Adrenal gland (tissue), 12 donors: ENCODE data around the gene TRMT1. TPM values are rescaled to one million over a fixed set of nuclear protein-coding genes. Genes with fewer than 3 reads are reported as not detected.

Source experiments
- DNase-seq, 7 donors: peaks; one replicate each; pipeline ENCODE4 v3.0.0-alpha.2; 2019 to 2020
- H3K27ac ChIP-seq, 5 donors: fragments of 200-600 bp; sonication (generic) in 4 of 5; 1 replicate in 3 of 5; 2 replicates in 2 of 5; pipeline versions ENCODE4 v1.5.1 to v1.8.0; 2016 to 2020; ENCODE audit warnings: mild to moderate bottlenecking in 1 of 5
- H3K27me3 ChIP-seq: fragments of 200-600 bp; 2 replicates; pipeline ENCODE4 v1.8.0; 2021
- H3K36me3 ChIP-seq, 2 donors: fragments of 200-600 bp; replicated peaks in 1 of 2; 1 replicate in 1 of 2; 2 replicates in 1 of 2; pipeline versions ENCODE4 v1.5.1 to v1.8.0; 2018 to 2022
- H3K4me1 ChIP-seq, 2 donors: fragments of 200-600 bp; replicated peaks in 1 of 2; 1 replicate in 1 of 2; 2 replicates in 1 of 2; pipeline versions ENCODE4 v1.5.1 to v1.8.0; 2018 to 2021
- H3K4me3 ChIP-seq, 4 donors: fragments of 200-600 bp; sonication (generic) in 3 of 4; one replicate each; pipeline ENCODE4 v1.5.1; 2016 to 2018
- H3K9me3 ChIP-seq, 3 donors: fragments of 200-600 bp; sonication (generic) in 1 of 3; replicated peaks in 1 of 3; 1 replicate in 2 of 3; 2 replicates in 1 of 3; pipeline versions ENCODE4 v1.5.1 to v1.8.0; 2016 to 2021
- CTCF ChIP-seq, 6 experiments: fragments of 450-650 bp in 4 of 6; fragments of 200-600 bp in 2 of 6; sonication (generic) in 1 of 6; IDR thresholded peaks; 1 replicate in 5 of 6; 2 replicates in 1 of 6; pipeline versions ENCODE4 v1.5.1 to v1.8.0; 2016 to 2021; ENCODE audit warnings: antibody characterized with exemption in 6 of 6, mild to moderate bottlenecking in 2 of 6, moderate library complexity in 1 of 6
- POLR2A ChIP-seq, 2 donors: fragments of 450-650 bp; IDR thresholded peaks; one replicate each; pipeline ENCODE4 v1.6.1; 2017; ENCODE audit warnings: antibody characterized with exemption in 2 of 2, mild to moderate bottlenecking in 2 of 2, moderate library complexity in 1 of 2
- WGBS, 4 donors: extraction: QIAGEN DNeasy Blood & Tissue Kit in 2 of 4; methylation state at CpG; one replicate each; pipeline versions ENCODE4 v1.1.5 to v1.1.7; 2013 to 2017; 5-methylcytosine and 5-hydroxymethylcytosine counted together
- intact Hi-C, 2 donors: fragments of 100-400 bp; cut with DNase I; formaldehyde crosslinking; loops; one replicate each; pipeline versions ENCODE4 v1.14.1 to v1.15.0; 2022 to 2023
- polyA plus RNA-seq, 3 donors: library from polyadenylated mRNA; stranded (reverse); fragments of 200-250 nt in 2 of 3; fragments of 350-450 nt in 1 of 3; fragmentation: Illumina TruSeq in 1 of 3; extraction: RNeasy Lipid Tissue Mini Kit (QIAGEN cat#74804) in 1 of 3; gene quantifications; one replicate each; pipeline ENCODE4 v1.2.3, GENCODE V29; 2013 to 2014
- total RNA-seq, 9 donors: library from RNA; depleted of rRNA in 4 of 9; stranded (reverse); fragments of >200 nt in 4 of 9; fragments of 120-200 nt in 1 of 9; fragmentation: NEBNext Ultra II Directional in 1 of 9; extraction: Animal tissue kit (Norgen Biotek cat#: 25700) in 1 of 9; gene quantifications; one replicate each; pipeline versions ENCODE4 v1.1.0 to v1.2.4, GENCODE V29; 2013 to 2023
- donor health status: healthy with polysubstance abuse.
- donor health status: Bipolar disorder and iron deficiency.
- donor health status: DM: yes; HTN: yes; CAD: no.
- donor health status: DM: no; HTN: no; CAD: no.
- donor health status: DM: no; HTN: no; CAD: no.
- donor health status: DM: yes; HTN: yes; CAD: no.

TRMT1 gene
- total and polyA plus RNA-seq, 12 donors = 13.4 to 229 (median 35.4) TPM

GRCh38 chr19:13120031-13120430 is 3.5 kb upstream of the TRMT1 start:
- no peaks in the 10 kb centered on the region for H3K9me3 ChIP-seq
- 71 to 85% (median 78%) methylated on average over 6 to 9 of the region's 9 CpGs for WGBS, 4 donors
- no peak for TF ChIP-seq CTCF (IDR thresholded peaks at IDR 0.05)
- no peak for TF ChIP-seq POLR2A (IDR thresholded peaks at IDR 0.05)
- no peak overlapping the region for H3K27ac ChIP-seq
- DNase-seq = peak in 1 of 7 donors; percentile 23
- H3K27me3 ChIP-seq = no peaks in the 10 kb centered on the region
- intact Hi-C loops = no loop called here
- H3K4me1 ChIP-seq = peaks cover 32 to 46% of the 10 kb centered on the region in 2 donors
- no peaks in the 10 kb centered on the region for H3K36me3 ChIP-seq
- H3K4me3 ChIP-seq = no peak overlapping the region

DNA sequence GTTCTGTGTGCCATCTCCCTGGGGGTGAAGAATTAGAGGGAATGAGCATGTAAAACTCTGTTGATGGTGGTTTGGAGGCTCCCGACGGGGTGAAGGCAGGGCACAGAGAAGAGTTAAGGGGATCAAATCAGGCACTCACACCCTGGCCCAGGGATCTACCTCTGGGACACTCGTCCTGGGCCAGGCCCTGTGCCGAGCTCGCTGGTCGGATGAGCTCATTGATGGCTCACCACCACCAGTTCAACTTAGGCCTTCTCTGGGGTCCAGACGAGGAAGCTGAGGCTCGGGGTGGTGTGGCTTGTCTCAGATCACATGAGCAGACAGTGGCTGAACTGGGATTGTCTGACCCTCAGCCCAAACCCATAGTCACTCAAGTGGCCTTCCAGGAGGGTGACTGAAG is 3.1 kb upstream of the TRMT1 start:
- H3K27me3 ChIP-seq = no peaks in the 10 kb centered on the region
- peaks cover 32 to 46% of the 10 kb centered on the region in 2 donors for H3K4me1 ChIP-seq
- peaks cover 0 to 3% of the 10 kb centered on the region in 2 donors for H3K36me3 ChIP-seq
- peak overlapping the region in 2 of 5 donors; percentile 3 to 18 for H3K27ac ChIP-seq
- intact Hi-C loops = no loop called here
- no peak for TF ChIP-seq CTCF (IDR thresholded peaks at IDR 0.05)
- TF ChIP-seq POLR2A (IDR thresholded peaks at IDR 0.05) = no peak
- DNase-seq = peak in 1 of 7 donors; percentile 21
- peak overlapping the region in 1 of 4 donors; percentile 96 for H3K4me3 ChIP-seq
- WGBS, 4 donors = 65 to 73% (median 70%) methylated on average over 2 to 8 of the region's 8 CpGs
- no peaks in the 10 kb centered on the region for H3K9me3 ChIP-seq

DNA sequence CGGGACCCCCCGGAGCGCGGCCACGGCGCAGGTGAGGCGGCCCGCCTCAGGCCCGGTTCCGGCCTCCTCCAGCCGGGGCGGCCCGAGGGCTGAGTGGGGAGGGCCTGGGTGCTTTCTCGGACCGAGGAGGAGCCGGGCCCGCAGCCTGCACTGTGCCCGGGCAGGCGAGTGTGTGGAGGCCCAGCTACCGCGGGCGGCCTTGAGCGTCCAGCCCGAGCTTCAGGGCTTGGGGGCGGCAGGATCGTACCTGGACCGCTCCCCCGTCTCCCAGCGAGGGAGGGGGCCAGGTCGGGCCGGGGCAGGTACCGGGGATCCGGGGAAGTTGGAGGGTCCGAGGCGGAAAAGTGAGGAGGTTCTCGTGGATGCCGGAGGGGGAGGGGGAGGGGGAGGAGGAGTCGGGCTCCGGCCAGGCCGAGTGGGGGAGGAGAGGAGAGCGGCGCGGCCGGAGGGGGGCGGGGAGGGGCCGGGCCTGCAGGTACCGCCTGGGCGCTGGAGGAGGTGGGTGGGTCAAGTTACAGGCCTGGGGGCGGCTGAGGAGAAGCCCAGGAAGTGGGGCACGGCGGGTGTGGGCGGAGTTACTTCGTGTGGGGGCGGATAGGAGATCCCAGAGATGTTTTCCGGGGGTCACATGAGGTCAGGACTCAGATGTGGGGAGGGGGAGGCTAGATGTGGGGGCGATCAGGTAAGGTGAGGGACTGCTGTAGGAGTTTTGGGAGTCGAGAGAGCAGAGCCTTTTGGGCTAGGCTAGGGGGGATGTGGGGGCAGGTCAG is 2.1 kb upstream of the TRMT1 start:
- H3K4me1 ChIP-seq = peaks cover 32 to 46% of the 10 kb centered on the region in 2 donors
- intact Hi-C loops = no loop called here
- no peaks in the 10 kb centered on the region for H3K27me3 ChIP-seq
- no peaks in the 10 kb centered on the region for H3K9me3 ChIP-seq
- peak overlapping the region in 2 of 5 donors; percentile 63 to 85 for H3K27ac ChIP-seq
- H3K36me3 ChIP-seq = peaks cover 0 to 12% of the 10 kb centered on the region in 2 donors
- peak in 5 of 7 donors; percentile 47 to 69 (median 62) for DNase-seq
- H3K4me3 ChIP-seq = peak overlapping the region; percentile 29 to 96 (median 73)
- TF ChIP-seq CTCF (IDR thresholded peaks at IDR 0.05) (no peak), POLR2A (IDR thresholded peaks at IDR 0.05) (no peak)
- WGBS, 4 donors = 0 to 1% (median 1%) methylated on average over 26 to 57 of the region's 57 CpGs

DNA sequence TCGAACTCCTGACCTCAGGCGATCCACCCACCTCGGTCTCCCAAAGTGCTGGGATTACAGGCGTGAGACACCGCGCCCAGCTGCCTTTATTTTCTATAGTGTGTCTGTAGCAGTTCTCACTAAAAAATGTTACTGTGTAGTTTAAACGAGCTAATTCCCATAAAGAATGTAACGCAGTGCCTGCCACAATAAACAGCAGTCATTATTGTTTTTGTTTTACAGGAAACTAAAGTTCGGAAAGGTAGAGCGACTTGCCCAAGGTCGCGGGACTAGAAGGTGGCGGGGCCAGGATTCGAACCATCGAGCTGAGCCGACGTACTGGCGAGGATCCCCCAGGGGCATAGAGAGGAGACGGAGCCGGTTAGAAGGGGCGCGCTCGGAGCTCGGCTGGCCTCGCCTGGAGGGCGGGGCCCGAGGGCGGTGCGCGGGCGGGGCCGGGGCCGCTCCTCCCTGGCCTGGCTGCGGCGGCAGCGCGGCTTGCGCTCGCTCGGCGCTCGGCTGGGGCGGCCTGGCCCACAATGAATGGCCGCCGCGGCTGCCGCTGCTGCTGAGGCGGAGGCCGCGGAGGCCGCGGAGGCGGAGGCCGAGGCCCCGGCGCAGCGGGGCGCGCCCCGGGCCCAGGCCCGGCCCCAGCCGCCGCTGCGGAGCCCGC is 1.4 kb upstream of the TRMT1 start, which contains the start of gene NACC1:
NACC1 (plus strand) TSS at position 493 of the 652 bp plus-strand sequence. CDS start 16,944 bp downstream, outside the sequence.
- TF ChIP-seq CTCF (IDR thresholded peaks at IDR 0.05) = peak in 1 of 6 experiments; percentile 12
- TF ChIP-seq POLR2A (IDR thresholded peaks at IDR 0.05) = peak in 1 of 2 donors; percentile 33
- H3K4me3 ChIP-seq = peak within 1 kb of the TSS; percentile 29 to 97 (median 74)
- peak within 1 kb of the TSS in 4 of 5 donors; percentile 35 to 85 (median 65) for H3K27ac ChIP-seq
- WGBS, 4 donors = 2 to 15% (median 4%) methylated on average over 13 to 65 of the region's 65 CpGs
- peaks cover 32 to 46% of the 10 kb centered on the region in 2 donors for H3K4me1 ChIP-seq
- no peaks in the 10 kb centered on the region for H3K9me3 ChIP-seq
- DNase-seq = peak; percentile 86 to 91 (median 89)
- peaks cover 0 to 12% of the 10 kb centered on the region in 2 donors for H3K36me3 ChIP-seq
- intact Hi-C loops = no loop called here
- H3K27me3 ChIP-seq = no peaks in the 10 kb centered on the region
